GM21723 (cell line): Measurements from ENCODE around the gene SNRPB.
A peak's percentile ranks its signal among the peaks of the same experiment; 100 is the strongest.
"Not testable (repeated sequence)": the region's sequence is repeated elsewhere in the genome, so short reads cannot be mapped to it uniquely, and the experiment has no call there.

ENCODE experiments used
- ATAC-seq: cut with Tn5 transposase; IDR thresholded peaks from one replicate; pipeline ENCODE4 v1.9.1; 2021; ENCODE audit warnings: mild to moderate bottlenecking, moderate library complexity; ENCODE audit not compliant: unreplicated experiment

The SNRPB gene

DNA sequence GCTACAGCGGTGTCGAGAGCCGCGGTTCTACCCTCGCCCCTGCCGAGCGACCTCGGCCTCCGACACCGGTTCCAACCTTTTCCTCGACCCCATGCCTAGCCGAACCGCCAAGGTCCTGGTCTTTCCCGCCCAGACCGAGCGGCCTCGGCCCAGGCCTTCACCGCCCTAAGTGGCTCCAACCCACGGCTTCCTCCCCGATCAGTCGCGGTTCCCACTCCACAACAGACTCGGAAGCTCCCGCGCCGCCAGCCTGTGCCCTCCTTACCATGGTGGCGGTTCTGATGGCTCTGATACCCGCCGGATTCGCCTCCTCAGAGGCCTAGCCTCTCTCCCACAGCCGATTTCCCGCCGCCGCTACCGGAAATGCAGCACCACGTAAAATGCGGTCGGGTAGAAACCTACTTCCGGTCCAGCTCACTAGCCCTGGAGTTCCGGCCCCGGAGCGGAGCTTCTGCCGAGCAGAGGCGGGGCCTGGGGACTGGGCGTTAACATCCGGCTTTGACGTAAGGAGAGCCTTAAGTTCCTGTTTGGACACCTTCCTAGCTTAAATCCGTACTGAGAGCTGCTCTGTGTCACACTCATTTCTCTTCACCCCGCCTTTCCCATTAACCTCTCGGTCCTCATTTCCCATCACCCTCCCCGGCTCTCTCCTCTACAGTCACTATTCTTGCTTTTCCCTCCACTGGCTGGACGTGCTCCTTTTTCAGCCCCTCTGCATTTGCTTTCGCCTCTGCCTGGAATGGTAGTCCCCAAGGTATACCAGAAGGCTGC, at the start of gene SNRPB:
Gene SNRPB (minus strand): TSS at position 367 of the 771 bp plus-strand sequence. CDS start 99 bp downstream, at position 268.
- ATAC-seq, result peak; percentile 97

DNA sequence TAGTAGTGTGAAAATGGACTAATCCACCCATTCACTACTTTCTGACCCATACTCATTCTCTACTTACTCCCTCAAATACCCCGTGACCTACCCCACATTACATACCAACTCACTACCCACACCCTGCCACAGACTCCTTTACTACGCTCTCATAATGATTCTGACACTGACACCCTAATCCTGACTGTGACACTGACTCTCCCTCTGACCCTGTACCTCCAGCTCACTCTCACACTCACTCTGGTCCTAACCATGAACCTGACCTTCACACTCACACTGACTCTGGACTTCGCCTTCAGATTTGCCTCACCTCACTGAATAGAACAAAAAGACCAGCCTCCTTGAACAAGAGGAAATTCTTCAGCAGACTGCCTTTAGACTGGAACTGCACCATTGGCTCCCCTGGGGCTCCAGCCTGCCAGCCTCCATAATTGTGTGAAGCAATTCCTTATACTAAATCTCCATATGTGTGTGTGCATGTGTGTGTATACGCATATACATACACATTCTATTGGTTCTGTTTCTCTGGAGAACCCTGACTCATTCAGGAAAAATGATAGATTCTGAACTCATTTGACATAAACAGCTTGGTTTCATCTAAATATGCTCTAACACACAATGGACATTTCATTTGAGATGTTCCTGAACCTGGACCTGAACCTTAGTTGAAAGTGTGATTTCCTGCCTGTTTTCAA, 48.7 kb upstream of the SNRPB start:
- no peak for ATAC-seq

DNA sequence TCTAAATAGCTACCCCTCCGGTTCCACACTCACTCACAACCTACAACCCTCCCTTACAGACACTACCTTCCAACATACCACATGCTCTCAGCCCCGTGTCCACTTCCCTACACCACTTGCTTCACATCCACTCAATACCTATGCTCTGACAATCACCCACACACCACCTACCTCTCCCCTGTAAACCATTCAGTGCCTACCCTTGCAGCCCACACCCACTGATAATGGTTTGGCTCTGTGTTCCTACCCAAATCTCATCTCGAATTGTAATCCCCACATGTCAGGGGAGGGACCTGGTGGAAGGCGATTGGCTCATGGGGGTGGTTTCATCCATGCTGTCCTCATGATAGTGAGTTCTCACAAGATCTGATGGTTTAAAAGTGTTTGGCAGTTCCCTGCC, 48.0 kb upstream of the SNRPB start:
- no peak for ATAC-seq

DNA sequence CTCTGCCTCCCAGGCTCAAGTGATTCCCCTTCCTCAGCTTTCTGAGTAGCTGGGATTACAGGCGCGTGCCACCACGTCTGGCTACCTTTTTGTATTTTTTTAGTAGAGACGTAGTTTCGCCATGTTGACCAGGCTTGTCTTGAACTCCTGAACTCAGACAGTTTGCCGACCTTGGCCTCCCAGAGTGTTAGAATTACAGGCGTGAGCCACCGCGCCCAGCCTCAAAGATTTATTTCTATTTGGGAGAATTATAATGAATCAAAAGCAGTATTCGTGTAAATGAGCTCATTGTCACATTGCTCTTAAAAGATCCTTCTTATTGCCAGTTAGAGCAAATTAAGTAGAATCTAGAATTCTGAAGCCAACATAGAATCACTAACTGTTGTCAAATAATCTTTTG, 47.5 kb upstream of the SNRPB start:
- ATAC-seq, result no peak

DNA sequence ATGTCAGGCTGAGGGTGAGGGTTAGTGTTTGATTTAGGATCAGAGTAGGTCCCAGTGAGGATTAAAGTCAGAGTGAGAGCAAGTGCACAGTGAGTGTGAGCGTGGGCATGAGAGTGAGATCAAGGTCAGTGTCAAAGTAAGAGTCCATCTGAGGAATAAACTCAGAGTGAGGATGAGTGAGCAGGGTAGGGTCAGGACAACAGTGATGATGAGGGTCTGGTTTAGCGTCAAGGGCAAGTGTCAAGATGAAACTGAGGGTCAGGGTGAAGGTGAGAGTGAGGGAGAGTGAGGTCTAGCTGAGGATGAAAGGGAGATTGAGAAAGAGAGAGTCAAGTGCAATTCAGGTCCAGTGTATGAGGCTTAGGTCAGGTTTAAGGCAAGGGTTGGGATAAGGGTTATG, 45.8 kb upstream of the SNRPB start:
- no peak for ATAC-seq

DNA sequence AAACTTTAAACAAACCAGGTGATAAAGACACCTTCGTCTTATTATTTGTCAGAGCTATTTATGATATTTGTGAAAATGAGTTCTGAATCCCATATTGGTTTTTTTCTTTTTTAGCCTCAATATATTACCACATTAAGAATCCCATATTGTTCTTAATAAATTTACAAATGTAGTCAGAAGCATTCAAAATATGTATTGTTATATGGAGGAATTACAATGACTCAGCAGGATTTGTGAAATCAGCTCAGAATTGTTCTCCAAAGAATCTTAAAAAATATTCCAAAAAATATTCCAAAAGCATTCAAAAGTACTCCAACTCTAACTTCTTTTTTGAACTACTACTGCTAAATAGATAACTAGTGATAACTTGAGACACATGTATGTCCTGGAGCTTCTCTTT, 44.6 kb upstream of the SNRPB start:
- ATAC-seq, result no peak

DNA sequence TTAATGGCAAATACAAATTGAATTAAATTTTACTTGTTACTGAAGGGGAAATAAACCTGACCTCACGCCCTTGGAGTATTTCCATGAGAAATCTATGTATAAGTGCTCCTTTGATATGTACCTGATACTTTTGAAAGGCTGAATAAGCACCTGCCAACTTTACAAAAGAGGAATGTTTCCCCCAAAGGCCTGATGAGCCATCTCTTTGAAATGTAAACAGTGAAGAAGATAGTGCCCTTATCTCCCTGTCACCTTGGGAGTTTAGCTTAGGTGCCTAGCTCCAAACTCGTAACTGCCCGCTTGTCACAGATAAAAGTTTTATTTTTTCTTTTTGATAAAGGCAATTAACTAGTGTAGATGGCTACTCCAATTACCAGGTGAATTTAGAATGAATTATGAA, 39.2 kb upstream of the SNRPB start:
- no peak for ATAC-seq

DNA sequence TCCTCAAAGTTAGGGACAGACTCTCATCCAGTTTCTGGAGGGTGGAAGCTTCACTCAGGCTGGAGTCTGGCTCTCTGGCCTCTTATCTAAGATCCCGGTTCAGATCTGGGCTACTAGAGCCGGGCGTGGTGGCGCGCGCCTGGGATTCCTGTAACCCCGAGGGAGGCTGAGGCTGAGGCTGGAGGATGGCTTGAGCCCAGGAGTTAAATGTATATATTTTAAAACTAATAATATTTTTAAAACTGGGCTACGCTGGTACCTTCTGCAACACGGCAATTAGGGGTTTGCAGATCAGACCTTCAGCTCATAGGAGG, 38.8 kb upstream of the SNRPB start:
- ATAC-seq, result no peak

DNA sequence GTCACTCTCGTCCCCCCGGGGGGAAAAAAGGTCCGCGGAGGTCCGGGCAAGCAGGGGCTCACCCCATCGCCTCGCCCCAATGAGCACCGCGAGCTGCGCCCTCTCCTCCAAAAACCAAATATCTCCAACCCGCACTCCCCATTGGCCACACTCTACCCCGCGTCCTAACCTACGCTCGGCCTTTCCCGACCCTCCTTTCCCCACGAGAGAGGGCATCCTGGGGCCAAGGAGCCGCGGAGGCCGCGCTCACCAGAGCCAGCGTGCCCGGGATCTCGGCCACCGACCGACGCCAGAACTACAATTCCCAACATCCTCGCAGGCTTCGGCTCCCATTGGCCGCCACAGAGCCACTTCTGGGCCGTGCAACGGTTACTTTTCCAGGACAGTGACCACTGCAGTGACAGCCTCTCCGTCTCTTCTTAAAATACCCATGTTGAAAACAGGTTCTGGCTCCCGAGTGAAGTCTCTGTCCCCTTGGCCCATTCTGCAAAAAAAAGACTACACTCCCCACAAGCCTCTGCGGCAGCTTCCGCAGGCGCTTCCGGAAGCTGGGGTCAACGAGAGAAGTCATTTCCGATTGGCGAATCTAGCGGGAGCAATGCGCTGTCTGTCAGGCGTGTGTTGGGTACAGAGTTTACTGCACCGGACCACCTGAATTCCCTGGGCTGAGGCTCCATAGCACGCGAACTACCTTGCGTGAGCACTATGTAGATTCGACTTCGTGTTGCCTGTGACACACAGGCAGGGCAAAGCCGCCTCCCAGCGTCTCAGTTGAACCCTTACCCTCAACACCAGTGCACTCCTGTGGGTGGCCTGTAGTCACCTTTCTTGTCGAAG, 38.3 kb upstream of the SNRPB start, which contains the start of gene ZNF343:
Gene ZNF343 (minus strand): TSS at position 285 of the 837 bp plus-strand sequence. CDS start 15,020 bp downstream, outside the sequence.
- peak; percentile 94 for ATAC-seq

DNA sequence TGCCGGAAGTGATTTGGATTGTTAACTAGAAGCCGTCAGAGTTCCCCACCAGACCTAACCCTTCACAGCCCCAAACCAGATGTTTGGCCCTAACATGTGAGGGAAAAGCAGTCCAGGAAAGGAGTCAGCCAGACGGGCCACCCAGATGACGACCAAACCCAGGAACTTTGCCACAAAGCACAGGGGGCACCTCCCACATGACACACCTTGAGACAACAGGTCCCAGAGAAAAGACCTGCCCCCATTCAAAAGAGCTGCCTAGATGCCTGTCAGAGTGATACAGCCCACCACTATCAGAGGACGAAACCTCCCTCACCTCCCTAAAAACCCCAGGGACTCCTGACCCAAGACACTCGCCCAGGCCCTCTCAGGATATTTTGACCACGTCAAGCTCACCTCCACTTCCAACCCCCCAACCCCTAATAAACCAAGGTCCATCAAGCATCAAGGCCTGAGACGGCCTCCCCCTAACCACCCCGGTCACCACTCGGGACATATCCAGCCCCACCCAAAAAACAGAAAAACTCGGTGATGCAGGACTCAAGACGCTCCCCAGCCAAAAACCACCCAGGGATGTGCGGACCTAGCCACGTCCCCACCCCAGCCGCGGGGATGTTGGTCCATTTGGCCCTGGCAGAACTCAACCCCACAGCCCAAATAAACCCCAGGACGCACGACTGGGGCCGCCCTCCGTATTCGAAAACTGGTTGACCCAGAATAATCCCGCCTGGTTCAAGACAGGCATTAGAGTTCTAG, 37.5 kb upstream of the SNRPB start:
- peak; percentile 18 for ATAC-seq

DNA sequence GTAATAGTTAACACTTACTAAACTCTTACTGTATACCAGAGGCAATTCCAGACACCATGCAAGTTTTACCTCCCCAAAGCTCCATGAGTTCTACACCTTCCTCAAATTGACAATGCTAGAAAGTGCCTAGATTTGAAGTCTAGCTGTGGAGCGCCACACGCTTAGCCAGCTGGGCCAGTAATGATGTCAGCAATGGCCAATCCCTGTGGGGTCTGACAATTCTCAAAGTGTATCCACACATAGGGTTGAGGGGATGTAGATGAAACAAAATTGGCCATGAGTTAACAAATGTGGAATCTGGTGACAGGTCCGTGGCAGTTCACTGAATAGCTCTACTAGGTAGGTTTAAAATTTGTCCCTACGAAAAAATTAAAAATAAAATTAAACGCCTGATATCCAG, 36.9 kb upstream of the SNRPB start:
- ATAC-seq, result no peak

DNA sequence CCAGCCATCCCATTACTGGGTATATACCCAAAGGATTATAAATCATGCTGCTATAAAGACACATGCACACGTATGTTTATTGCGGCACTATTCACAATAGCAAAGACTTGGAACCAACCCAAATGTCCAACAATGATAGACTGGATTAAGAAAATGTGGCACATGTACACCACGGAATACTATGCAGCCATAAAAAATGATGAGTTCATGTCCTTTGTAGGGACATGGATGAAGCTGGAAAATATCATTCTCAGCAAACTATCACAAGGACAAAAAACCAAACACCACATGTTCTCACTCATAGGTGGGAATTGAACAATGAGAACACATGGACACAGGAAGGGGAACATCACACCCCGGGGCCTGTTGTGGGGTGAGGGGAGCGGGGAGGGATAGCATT, 35.8 kb upstream of the SNRPB start:
- not testable (repeated sequence) for ATAC-seq

DNA sequence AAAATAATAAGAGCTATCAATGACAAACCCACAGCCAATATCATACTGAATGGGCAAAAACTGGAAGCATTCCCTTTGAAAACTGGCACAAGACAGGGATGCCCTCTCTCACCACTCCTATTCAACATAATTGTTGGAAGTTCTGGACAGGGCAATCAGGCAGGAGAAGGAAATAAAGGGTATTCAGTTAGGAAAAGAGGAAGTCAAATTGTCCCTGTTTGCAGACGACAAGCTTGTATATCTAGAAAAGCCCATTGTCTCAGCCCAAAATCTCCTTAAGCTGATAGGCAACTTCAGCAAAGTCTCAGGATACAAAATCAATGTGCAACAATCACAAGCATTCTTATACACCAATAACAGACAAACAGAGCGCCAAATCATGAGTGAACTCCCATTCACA, 34.2 kb upstream of the SNRPB start:
- not testable (repeated sequence) for ATAC-seq

DNA sequence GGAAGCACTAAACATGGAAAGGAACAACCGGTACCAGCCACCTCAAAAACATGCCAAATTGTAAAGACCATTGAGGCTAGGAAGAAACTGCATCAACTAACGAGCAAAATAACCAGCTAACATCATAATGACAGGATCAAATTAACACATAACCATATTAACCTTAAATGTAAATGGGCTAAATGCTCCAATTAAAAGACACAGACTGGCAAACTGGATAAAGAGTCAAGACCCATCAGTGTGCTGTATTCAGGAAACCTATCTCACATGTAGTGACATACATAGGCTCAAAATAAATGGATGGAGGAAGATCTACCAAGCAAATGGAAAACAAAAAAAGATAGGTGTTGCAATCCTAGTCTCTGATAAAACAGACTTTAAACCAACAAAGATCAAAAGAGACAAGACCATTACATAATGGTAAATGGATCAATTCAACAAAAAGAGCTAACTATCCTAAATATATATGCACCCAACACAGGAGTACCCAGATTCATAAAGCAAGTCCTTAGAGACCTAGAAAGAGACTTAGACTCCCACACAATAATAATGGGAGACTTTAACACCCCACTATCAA, 32.3 kb upstream of the SNRPB start:
- ATAC-seq, result not testable (repeated sequence)

DNA sequence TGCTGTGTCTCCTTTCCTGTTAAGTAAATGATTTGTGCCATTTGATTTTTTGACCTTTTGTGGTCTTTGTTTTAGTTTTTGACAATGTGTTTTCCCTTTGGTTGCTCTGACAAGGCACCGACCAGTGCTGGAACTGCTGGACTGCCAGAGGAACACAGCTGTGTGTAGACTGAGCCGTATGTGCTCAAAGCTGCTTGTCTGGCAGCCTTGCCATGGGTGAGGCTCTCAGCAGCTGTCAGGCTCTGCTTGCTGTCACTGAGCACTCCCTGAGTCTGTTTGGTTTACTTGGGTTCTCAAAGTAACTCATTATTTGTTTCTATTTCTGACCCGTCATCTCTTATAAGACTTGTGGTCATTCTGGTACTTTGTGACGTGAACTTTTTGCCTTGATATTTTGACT, 15.1 kb upstream of the SNRPB start:
- no peak for ATAC-seq

DNA sequence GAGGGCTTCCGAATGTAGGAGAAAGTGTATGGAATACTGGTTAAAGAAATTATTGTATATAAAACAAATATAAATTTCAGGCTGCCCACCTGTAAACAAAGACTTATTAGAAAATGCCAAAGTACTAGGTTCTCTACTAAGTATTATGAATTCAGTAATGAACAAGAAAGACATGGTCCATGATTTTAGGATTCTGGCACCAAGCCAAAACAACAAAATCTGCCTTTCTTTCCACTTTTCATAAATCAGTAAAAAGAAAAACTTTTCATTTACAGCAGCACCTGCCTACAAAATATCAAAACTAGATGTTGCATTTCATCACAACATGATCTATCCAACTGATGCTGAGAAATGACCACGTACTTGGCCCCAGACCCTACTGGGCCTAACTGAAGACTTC, 14.5 kb upstream of the SNRPB start:
- no peak for ATAC-seq

DNA sequence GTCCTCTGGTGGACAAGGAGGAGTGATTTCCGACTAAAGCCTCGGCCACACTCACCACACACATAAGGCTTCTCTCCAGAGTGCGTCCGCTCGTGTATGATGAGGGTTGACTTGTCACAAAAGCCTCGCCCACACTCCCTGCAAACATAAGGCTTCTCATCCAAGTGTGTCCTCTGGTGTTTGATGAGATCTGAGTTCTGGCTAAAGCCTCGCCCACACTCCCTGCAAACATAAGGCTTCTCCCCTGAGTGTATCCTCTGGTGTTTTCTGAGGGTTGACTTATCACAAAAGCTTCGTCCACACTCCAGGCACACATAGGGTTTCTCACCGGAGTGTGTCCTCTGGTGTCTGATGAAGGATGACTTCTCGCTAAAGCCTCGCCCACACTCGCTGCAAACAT, 12.9 kb upstream of the SNRPB start:
- ATAC-seq, result no peak

DNA sequence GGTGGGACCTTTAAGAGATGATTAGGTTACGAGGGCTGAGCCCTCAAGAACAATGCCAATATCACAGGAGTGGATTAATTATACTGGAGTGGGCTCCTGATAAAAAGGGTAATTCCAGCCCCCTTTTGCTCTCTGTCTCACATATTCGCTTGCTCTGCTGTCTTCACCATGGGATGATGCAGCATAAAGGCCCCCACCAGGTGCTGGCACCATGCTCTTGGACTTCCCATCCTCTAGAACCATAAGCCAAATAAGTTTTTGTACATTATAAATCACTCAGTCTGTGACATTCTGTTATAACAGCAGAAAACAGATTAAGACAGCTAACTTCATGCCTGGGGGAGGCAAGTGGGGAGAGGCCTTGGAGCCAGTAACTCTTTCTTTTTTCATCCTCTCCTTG, 9.8 kb upstream of the SNRPB start:
- no peak for ATAC-seq

DNA sequence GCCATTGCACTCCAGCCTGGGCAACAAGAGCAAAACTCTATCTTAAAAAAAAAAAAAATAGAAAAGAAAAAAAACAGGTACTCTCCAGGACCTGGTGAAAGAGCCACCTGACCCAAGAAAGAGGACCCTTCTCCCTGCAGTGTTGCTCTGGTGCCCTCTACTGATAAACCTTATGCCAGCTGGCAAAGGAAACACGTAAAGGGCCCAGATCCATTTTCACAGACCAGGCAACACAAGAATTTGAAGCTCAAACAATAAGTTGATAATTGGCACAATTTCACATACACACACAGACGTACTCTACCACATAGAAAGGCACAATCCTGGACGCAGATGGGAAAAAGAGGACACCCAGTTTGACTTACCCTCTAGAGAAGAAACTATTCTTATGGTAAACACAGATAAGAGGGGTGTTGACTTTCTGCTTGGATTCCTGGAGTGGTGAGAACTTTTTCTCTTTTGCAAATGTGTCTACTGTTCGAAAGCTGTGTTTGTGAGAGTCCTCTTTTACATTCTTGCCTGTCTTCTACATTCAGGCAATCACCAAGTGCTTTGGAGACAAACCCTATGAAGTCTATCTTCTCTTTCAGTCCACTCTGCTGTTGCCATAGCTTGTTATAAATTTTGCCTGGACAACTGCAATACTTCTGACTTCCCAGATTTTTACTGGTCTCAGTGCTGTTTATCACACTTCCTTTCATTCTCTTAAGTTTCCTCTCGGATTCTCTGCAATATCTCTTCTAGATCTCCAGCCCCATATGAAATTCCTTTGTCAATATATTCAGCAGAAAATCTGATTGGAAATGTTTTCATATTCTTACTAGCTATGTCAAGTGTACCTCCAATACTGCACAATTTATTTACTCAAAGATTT, 6.4 kb upstream of the SNRPB start:
- no peak for ATAC-seq
